Small intestine (tissue), 7 donors: ENCODE results near the gene LIPC. TPM values are rescaled to one million over a fixed set of nuclear protein-coding genes. Genes with fewer than 3 reads are reported as not detected.
A peak's percentile ranks its signal among the peaks of the same experiment; 100 is the strongest.

Source experiments
- DNase-seq, 2 donors: peaks; one replicate each; pipeline versions ENCODE4 v3.0.0 to v3.0.0-alpha.2; 2013
- FAIRE-seq: peaks from 2 replicates; lab custom pipeline; 2012; peaks lifted over from hg19 to GRCh38; lab: Jason Lieb, UNC
- H3K27ac ChIP-seq, 3 donors: one replicate each; pipeline ENCODE4 v1.5.1; 2013; ENCODE audit warnings: low read length in 2 of 3, mild to moderate bottlenecking in 2 of 3, control low read depth in 1 of 3, inconsistent platforms in 1 of 3, low read depth in 1 of 3, moderate library complexity in 1 of 3
- H3K27me3 ChIP-seq, 3 donors: one replicate each; pipeline ENCODE4 v1.6.1; 2013; ENCODE audit warnings: low read length in 3 of 3, inconsistent platforms in 1 of 3; ENCODE audit not compliant: control insufficient read depth in 3 of 3, insufficient read depth in 3 of 3
- H3K36me3 ChIP-seq, 3 donors: one replicate each; pipeline ENCODE4 v1.6.1; 2013; ENCODE audit warnings: low read length in 3 of 3, inconsistent platforms in 1 of 3, low read depth in 1 of 3, mild to moderate bottlenecking in 1 of 3, moderate library complexity in 1 of 3; ENCODE audit not compliant: control insufficient read depth in 3 of 3, insufficient read depth in 2 of 3
- H3K4me1 ChIP-seq, 3 donors: one replicate each; pipeline ENCODE4 v1.6.1; 2013; ENCODE audit warnings: low read length in 2 of 3, inconsistent platforms in 1 of 3, low read depth in 1 of 3, mild to moderate bottlenecking in 1 of 3, moderate library complexity in 1 of 3; ENCODE audit not compliant: control insufficient read depth in 3 of 3, insufficient read depth in 2 of 3
- H3K4me3 ChIP-seq, 3 donors: one replicate each; pipeline ENCODE4 v1.5.1; 2013; ENCODE audit warnings: low read length in 3 of 3, control low read depth in 1 of 3, inconsistent platforms in 1 of 3, low read depth in 1 of 3, mild to moderate bottlenecking in 1 of 3, moderate library complexity in 1 of 3
- H3K9me3 ChIP-seq, 2 donors: one replicate each; pipeline ENCODE4 v1.6.1; 2013; ENCODE audit warnings: low read depth in 1 of 2, low read length in 1 of 2; ENCODE audit not compliant: control insufficient read depth in 2 of 2, insufficient read depth in 1 of 2
- WGBS, 3 donors: extraction: QIAGEN DNeasy Blood & Tissue Kit; methylation state at CpG; one replicate each; pipeline ENCODE4 v1.1.7; 2013; 5-methylcytosine and 5-hydroxymethylcytosine counted together
- polyA plus RNA-seq, 4 donors: library from polyadenylated mRNA; stranded (reverse) in 3 of 4; unstranded in 1 of 4; fragments of 200-250 nt in 3 of 4; fragments of 120-200 nt in 1 of 4; gene quantifications; one replicate each; pipeline versions ENCODE4 v1.2.1 to v1.2.3, GENCODE V29; 2013
- donor health status: healthy with polysubstance abuse.
- donor health status: control.
- donor health status: control.
- donor health status: Bipolar disorder and iron deficiency.
- donor health status: healthy.

The LIPC gene
- polyA plus RNA-seq, 4 donors: 0.07 to 2.0 (median 1.2) TPM

DNA sequence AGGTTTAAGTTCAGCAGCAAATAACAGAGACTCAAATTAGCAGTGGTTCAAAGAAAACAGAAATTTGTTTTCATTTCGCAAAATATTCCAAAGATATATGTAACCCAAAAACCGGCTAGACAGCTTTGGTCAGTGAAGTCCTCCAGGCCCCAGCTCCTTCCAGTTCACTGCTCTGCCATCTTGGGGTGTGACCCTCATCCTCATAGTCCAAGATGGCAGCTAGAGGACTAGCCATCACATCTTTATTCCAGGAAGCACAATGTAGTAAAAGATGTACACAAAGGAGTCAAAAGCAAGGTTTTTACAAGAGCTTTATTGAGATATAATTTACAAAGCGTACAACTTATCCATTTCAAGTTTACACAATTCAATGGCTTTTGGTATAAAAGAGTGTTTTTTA lies 107.1 kb downstream of the LIPC start:
- FAIRE-seq (no peak), DNase-seq (no peak)
- H3K27me3 ChIP-seq: no peaks in the 10 kb centered on the region
- WGBS, 3 donors: 87 to 97% (median 96%) methylated on average over 3 of the region's 3 CpGs
- H3K4me1 ChIP-seq: peaks cover 0 to 3% (median 0%) of the 10 kb centered on the region in 3 donors
- H3K36me3 ChIP-seq: no peaks in the 10 kb centered on the region
- H3K9me3 ChIP-seq: no peaks in the 10 kb centered on the region
- H3K27ac ChIP-seq: no peak overlapping the region
- H3K4me3 ChIP-seq: no peak overlapping the region

DNA sequence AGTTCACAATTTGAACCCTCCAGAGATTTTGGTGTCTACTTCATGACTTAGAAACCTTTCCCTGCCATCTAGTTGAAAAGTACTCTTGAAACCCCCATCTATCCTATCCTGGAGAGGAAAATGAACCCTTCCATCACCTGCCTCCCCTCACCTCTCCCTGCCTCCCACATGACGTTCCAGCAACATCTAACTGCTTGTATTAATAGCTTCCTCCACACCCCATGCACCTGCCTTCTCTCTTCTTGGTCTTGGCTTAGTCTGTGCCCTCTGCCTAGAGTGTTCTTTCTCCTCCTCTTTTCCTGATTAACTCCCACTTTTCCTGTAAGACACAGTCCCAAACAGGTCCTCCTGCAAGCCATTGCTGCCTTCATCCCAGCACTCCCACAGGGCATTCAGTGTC lies 107.8 kb downstream of the LIPC start:
- Histone ChIP-seq H3K27me3 (no peaks in the 10 kb centered on the region), H3K36me3 (no peaks in the 10 kb centered on the region), H3K27ac (no peak overlapping the region), H3K4me3 (no peak overlapping the region), H3K9me3 (no peaks in the 10 kb centered on the region), H3K4me1 (peaks cover 0 to 3% (median 0%) of the 10 kb centered on the region in 3 donors)
- FAIRE-seq (no peak), DNase-seq (peak in 1 of 2 donors; percentile 32)
- 13 to 58% (median 13%) methylated on average over 1 of the region's 1 CpG for WGBS, 3 donors

DNA sequence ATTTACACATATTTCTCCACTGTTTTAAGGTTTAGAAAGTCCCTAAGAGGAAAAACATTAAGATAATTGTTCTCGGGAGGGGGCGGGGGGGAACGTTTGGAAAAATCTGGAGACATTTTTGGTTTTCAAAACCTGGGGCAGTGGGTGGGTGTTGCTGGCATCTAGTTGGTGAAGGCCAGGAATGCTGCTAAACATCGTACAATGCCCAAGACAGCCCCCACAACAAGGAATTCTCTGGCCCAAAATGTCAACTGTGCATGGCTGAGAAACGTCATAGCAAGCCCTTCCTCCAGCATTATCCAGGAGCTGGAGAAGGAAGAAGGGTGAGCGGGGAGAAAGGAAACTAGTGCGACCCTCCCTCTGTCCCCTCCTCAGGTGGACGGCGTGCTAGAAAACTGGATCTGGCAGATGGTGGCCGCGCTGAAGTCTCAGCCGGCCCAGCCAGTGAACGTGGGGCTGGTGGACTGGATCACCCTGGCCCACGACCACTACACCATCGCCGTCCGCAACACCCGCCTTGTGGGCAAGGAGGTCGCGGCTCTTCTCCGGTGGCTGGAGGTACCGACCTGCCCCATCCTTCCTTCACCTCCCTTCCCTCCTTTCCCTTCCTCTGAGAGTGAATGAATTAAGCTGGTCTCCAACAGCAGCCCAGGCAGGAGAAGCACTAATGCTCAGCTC lies 109.8 kb downstream of the LIPC start:
- Histone ChIP-seq H3K27me3 (no peaks in the 10 kb centered on the region), H3K4me1 (peaks cover 0 to 5% (median 0%) of the 10 kb centered on the region in 3 donors), H3K36me3 (no peaks in the 10 kb centered on the region), H3K9me3 (no peaks in the 10 kb centered on the region), H3K27ac (no peak overlapping the region), H3K4me3 (no peak overlapping the region)
- WGBS, 3 donors: 89 to 93% (median 93%) methylated on average over 22 of the region's 22 CpGs
- FAIRE-seq: no peak
- DNase-seq: no peak

DNA sequence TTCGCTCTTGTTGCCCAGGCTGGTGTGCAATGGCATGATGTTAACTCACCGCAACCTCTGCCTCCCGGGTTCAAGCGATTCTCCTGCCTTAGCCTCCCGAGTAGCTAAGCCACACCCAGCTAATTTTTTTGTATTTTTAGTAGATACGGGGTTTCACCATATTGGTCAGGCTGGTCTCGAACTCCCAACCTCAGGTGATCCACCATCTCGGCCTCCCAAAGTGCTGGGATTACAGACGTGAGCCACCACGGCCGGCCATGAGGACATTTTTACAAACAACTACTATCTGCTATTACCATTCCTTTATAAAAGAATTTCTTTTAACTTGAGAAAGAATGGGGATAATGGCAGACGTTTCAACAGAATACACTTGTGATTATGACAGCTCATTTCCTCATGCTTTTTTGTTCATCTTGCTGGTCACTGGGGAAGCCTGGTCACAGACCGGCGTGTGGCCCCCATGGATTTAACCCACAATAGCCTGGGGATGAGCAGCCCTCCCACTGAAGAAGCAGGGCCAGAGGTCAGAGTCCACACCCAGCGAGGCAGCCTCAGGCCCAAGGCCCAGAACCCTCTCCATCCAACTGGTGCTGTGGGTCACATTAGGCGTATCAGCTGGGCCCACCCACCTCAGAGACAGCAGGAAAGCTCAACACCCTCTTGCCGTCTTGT lies 112.0 kb downstream of the LIPC start:
- Histone ChIP-seq H3K27ac (no peak overlapping the region), H3K36me3 (no peaks in the 10 kb centered on the region), H3K4me3 (no peak overlapping the region), H3K9me3 (no peaks in the 10 kb centered on the region), H3K27me3 (no peaks in the 10 kb centered on the region), H3K4me1 (peaks cover 0 to 7% (median 0%) of the 10 kb centered on the region in 3 donors)
- WGBS, 3 donors: 91 to 96% (median 93%) methylated on average over 17 of the region's 17 CpGs
- DNase-seq: no peak
- FAIRE-seq: no peak

DNA sequence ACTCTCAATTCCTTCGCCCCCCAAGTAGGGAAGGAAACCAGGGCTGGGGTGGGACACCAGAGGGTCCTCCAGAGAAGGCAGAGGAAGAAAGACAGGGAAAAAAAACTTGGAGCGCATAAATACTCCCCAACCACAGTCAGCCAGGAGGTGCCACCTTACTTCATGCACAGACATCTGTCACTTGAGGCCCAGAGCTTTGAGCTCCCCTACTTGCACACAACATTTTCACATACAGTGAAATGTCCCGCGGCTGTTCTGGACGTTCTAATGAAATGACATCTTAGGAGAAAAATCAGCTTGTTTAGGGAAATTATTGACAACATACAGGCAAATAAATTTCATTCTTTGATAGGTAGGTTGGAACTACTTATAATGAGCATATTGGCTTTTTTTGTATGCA lies 113.0 kb downstream of the LIPC start:
- no peak overlapping the region for H3K4me3 ChIP-seq
- H3K36me3 ChIP-seq: no peaks in the 10 kb centered on the region
- DNase-seq: no peak
- no peaks in the 10 kb centered on the region for H3K9me3 ChIP-seq
- H3K27me3 ChIP-seq: no peaks in the 10 kb centered on the region
- peaks cover 0 to 7% (median 0%) of the 10 kb centered on the region in 3 donors for H3K4me1 ChIP-seq
- H3K27ac ChIP-seq: no peak overlapping the region
- FAIRE-seq: no peak
- WGBS, 3 donors: 90 to 97% (median 94%) methylated on average over 5 of the region's 5 CpGs

DNA sequence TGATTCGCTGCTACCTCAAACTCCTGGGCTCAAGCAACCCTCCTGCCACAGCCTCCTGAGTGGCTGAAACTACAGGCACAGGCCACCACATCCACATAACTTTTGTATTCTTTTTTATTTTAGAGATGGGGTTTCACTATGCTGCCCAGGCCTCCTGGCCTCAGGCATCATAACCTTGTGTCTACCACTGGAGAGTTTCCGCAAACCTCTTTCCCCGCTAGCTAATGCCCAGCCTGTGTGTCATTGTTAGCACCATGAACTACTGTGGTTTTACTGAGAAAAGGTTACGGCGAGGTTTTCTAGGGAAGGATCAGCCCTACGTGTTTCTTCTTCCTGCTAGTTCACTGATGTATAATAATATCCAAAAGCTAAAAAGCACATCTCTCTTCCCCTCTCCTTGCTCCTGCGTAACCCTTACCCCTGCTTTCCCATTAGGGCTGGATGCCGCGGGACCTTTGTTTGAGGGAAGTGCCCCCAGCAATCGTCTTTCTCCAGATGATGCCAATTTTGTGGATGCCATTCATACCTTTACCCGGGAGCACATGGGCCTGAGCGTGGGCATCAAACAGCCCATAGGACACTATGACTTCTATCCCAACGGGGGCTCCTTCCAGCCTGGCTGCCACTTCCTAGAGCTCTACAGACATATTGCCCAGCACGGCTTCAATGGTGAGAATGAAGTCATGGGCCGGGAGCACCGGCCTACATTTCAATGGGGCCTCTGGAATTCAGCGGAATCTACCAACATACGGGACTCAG lies 113.7 kb downstream of the LIPC start:
- H3K4me1 ChIP-seq: peaks cover 0 to 7% (median 0%) of the 10 kb centered on the region in 3 donors
- no peak overlapping the region for H3K4me3 ChIP-seq
- no peaks in the 10 kb centered on the region for H3K9me3 ChIP-seq
- DNase-seq: peak in 1 of 2 donors; percentile 30
- WGBS, 3 donors: 90 to 96% (median 92%) methylated on average over 18 of the region's 18 CpGs
- no peaks in the 10 kb centered on the region for H3K27me3 ChIP-seq
- FAIRE-seq: no peak
- no peaks in the 10 kb centered on the region for H3K36me3 ChIP-seq
- H3K27ac ChIP-seq: peak overlapping the region in 1 of 3 donors; percentile 33

DNA sequence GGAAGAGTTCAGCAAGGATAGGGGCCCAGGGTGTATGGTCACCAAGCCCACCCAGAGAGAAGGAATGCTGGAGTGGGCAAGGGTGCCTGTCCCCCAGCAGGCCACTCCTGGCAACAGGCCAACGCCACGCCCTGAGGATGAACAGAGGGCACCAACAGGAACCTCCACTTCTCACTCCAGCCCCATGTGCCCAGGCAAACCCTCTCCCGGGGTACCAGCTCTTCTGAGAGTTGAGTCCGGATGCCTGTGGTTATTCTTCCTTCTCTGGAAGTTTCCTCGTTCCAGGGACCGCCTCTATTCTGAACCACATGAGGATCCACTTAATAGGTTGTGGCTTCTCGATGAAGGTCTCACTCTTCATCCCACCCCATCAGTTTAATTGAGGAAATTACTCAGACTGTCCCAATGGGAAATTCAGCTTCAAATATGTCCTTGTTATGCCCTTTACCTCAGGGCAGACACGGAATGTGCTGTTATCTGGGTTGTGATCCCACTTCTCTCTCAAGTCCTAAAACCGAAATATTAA lies 114.3 kb downstream of the LIPC start:
- H3K36me3 ChIP-seq: no peaks in the 10 kb centered on the region
- WGBS, 3 donors: 86 to 90% (median 86%) methylated on average over 9 of the region's 9 CpGs
- no peaks in the 10 kb centered on the region for H3K9me3 ChIP-seq
- H3K27me3 ChIP-seq: no peaks in the 10 kb centered on the region
- H3K27ac ChIP-seq: peak overlapping the region in 1 of 3 donors; percentile 33
- peaks cover 0 to 7% (median 0%) of the 10 kb centered on the region in 3 donors for H3K4me1 ChIP-seq
- FAIRE-seq: no peak
- H3K4me3 ChIP-seq: no peak overlapping the region
- DNase-seq: no peak
